Nephron progenitor cell (in vitro differentiated cells): Measurements from ENCODE around the gene B3GLCT.

ENCODE experiments used
- DNase-seq: peaks from one replicate; pipeline ENCODE4 v3.0.0; 2021
- H3K27ac Mint-ChIP-seq: 2 replicates; pipeline ENCODE4 v1.8.0; 2021; ENCODE audit warnings: mild to moderate bottlenecking, moderate library complexity, mixed read lengths
- H3K27me3 Mint-ChIP-seq: 2 replicates; pipeline ENCODE4 v1.8.0; 2021; ENCODE audit warnings: mild to moderate bottlenecking, low read depth, mixed read lengths; ENCODE audit not compliant: poor library complexity
- H3K36me3 Mint-ChIP-seq: 2 replicates; pipeline ENCODE4 v1.8.0; 2021; ENCODE audit warnings: low read depth, mixed read lengths
- H3K4me1 Mint-ChIP-seq: 2 replicates; pipeline ENCODE4 v1.8.0; 2021; ENCODE audit warnings: mixed read lengths
- H3K4me3 Mint-ChIP-seq: 2 replicates; pipeline ENCODE4 v1.8.0; 2021; ENCODE audit warnings: mild to moderate bottlenecking, moderate library complexity, mixed read lengths
- H3K9me3 Mint-ChIP-seq: 2 replicates; pipeline ENCODE4 v1.8.0; 2021; ENCODE audit warnings: mild to moderate bottlenecking, moderate library complexity, mixed read lengths
- TF ChIP-seq, protein P1 (sequence below): fragments of 200-600 bp; sonication (generic); IDR thresholded peaks from 2 replicates; pipeline ENCODE4 v1.5.0; 2021; ENCODE audit warnings: antibody characterized with exemption

B3GLCT gene

DNA sequence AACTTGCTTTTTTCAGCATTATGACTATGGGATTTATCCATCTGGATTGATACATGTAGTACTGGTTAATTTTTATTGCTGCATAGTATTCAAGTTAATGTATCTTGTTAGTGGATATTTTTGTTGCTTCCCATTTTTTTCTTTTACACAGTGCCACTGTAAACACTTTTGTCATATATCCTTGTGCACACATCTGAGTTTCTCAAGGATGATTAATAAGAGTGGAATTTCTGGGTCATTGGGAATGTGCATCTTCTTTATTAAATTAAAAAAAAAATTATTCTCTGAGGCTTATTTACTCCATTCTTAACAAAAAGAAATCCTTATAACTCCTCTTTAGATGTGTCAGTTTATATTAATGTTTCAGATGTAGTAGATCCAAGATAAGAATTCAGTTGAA lies 27.3 kb downstream of the B3GLCT start:
- Mint-ChIP-seq H3K4me1 (peaks cover 30% of the 10 kb centered on the region), H3K27me3 (peaks cover 5% of the 10 kb centered on the region), H3K4me3 (no peak overlapping the region), H3K27ac (no peak overlapping the region), H3K36me3 (peaks cover 36% of the 10 kb centered on the region), H3K9me3 (no peaks in the 10 kb centered on the region)
- TF ChIP-seq, protein P1, sequence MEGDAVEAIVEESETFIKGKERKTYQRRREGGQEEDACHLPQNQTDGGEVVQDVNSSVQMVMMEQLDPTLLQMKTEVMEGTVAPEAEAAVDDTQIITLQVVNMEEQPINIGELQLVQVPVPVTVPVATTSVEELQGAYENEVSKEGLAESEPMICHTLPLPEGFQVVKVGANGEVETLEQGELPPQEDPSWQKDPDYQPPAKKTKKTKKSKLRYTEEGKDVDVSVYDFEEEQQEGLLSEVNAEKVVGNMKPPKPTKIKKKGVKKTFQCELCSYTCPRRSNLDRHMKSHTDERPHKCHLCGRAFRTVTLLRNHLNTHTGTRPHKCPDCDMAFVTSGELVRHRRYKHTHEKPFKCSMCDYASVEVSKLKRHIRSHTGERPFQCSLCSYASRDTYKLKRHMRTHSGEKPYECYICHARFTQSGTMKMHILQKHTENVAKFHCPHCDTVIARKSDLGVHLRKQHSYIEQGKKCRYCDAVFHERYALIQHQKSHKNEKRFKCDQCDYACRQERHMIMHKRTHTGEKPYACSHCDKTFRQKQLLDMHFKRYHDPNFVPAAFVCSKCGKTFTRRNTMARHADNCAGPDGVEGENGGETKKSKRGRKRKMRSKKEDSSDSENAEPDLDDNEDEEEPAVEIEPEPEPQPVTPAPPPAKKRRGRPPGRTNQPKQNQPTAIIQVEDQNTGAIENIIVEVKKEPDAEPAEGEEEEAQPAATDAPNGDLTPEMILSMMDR = no peak
- no peak for DNase-seq

DNA sequence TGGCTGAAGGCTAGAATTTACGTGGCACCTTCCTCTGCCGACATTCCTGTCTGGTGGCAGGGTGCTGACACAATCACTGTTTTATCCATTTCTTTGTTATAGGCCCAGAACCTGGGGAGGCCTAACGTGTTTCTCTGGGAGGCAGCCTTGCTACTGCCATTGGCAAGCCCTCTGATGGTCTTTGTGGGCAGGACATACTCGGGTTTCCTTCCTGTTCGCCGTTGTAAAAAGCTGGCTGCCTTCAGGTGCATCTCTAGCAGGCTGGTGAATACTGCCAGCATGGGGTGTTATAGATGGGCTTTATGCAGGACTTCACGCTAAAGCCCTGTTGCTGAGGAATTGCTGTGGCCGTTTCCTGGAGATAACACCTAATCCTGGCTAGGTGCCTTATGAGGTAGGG lies 28.1 kb downstream of the B3GLCT start:
- Mint-ChIP-seq H3K9me3 (no peaks in the 10 kb centered on the region), H3K4me3 (no peak overlapping the region), H3K27me3 (peaks cover 2% of the 10 kb centered on the region), H3K27ac (peak overlapping the region; percentile 39), H3K4me1 (peaks cover 30% of the 10 kb centered on the region), H3K36me3 (peaks cover 38% of the 10 kb centered on the region)
- DNase-seq = no peak
- TF ChIP-seq, protein P1 = no peak

DNA sequence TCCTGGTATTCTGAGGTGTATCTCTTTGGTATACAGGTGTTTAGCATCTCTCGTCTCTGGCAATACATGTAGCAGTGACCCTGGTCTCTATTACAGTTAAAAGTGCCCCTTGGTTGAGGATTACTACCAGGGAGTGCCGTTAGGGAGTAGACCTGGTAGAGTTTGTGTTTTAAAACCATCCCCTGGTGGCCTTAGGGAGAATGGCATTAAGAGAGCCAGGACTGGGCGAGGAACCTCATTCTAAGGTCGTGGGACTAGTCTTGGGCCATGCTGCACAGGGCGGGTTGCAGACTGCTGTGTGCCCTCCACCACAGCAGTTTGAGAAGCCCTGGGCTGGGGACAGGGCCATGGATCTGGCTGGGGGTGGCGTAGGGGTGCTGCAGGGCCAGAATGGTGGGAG lies 35.0 kb downstream of the B3GLCT start:
- Mint-ChIP-seq H3K4me3 (no peak overlapping the region), H3K27me3 (no peaks in the 10 kb centered on the region), H3K27ac (no peak overlapping the region), H3K36me3 (peaks cover 36% of the 10 kb centered on the region), H3K4me1 (peaks cover 20% of the 10 kb centered on the region), H3K9me3 (no peaks in the 10 kb centered on the region)
- TF ChIP-seq, protein P1 = peak; percentile 27
- DNase-seq = no peak

DNA sequence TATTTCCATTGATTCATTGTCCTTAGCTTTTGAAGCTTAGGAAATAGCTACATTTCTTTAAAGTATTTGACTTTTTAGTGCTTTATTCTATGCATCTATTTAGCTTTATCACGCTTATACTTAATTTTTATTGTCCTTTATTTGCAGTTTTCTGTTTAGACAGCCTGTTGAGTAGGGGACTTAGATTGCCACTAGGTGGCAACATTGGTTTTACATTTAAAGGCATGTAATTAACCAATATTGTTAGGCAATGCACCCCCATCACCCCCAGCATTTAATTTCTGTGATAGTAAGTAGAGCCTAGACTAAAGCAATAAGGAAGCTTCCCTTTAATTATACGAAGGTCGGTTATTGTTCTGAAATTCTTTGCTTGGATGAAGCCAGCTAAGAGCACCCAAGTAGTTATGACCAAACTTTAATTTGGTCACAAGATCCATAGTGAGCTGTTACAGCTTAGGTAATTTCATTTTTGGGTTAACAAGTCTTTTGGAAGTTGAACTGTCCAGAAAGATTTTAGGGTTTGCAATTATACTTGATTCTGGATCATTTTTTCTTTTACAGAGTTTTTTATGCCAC lies 36.5 kb downstream of the B3GLCT start:
- no peak overlapping the region for H3K27ac Mint-ChIP-seq
- no peak for DNase-seq
- no peaks in the 10 kb centered on the region for H3K27me3 Mint-ChIP-seq
- H3K4me1 Mint-ChIP-seq = peaks cover 26% of the 10 kb centered on the region
- H3K9me3 Mint-ChIP-seq = no peaks in the 10 kb centered on the region
- TF ChIP-seq, protein P1 = peak; percentile 82
- H3K4me3 Mint-ChIP-seq = no peak overlapping the region
- peaks cover 25% of the 10 kb centered on the region for H3K36me3 Mint-ChIP-seq

DNA sequence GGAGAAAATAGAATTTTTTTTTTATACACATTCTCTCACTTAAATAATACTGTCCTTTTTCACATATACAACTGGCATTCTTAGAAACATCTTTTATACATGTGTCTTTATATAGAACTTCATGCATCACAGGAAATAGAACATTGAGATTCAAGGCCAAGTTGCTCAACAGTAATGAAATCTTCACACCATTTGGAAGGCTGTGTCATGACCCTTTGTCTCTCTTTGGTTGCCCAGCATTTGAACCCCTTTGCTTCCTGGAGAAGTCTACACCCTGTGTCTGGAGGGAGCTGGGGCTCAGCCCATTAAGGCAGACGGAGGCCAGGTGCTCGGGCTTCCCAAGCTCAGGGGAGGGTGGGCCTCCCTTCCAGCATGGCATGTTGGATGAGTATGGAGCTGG lies 41.1 kb downstream of the B3GLCT start:
- no peak overlapping the region for H3K4me3 Mint-ChIP-seq
- H3K27ac Mint-ChIP-seq = no peak overlapping the region
- no peaks in the 10 kb centered on the region for H3K9me3 Mint-ChIP-seq
- TF ChIP-seq, protein P1 = no peak
- no peaks in the 10 kb centered on the region for H3K27me3 Mint-ChIP-seq
- DNase-seq = no peak
- peaks cover 20% of the 10 kb centered on the region for H3K4me1 Mint-ChIP-seq
- peaks cover 2% of the 10 kb centered on the region for H3K36me3 Mint-ChIP-seq

DNA sequence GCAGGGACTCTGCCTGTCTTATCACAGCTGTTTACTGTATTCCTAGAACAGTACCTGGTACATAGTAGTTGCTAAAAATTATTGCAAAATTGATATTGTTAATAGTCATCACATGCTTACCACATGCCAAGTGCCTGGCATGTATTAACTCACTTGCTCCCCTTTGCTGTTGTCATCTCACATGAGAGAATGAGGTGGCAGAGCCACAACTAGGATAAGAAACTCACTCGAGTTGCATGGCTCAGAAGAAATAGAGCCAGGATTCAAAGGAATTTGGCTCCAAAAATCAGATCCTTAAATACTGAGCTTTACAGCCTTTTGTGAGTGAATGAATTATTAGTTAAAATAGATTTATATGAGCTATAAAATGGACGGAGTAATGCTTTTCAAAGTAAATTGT lies 42.6 kb downstream of the B3GLCT start:
- no peak overlapping the region for H3K27ac Mint-ChIP-seq
- H3K4me3 Mint-ChIP-seq = no peak overlapping the region
- H3K36me3 Mint-ChIP-seq = peaks cover 13% of the 10 kb centered on the region
- peaks cover 17% of the 10 kb centered on the region for H3K4me1 Mint-ChIP-seq
- H3K27me3 Mint-ChIP-seq = no peaks in the 10 kb centered on the region
- TF ChIP-seq, protein P1 = no peak
- no peaks in the 10 kb centered on the region for H3K9me3 Mint-ChIP-seq
- no peak for DNase-seq
